Occipital lobe (tissue), 2 donors: ENCODE data around the gene SGMS2. TPM values are rescaled to one million over a fixed set of nuclear protein-coding genes. Genes with fewer than 3 reads are reported as not detected.
"Not testable (repeated sequence)": the region's sequence is repeated elsewhere in the genome, so short reads cannot be mapped to it uniquely, and the experiment has no call there.

ENCODE experiments used
- DNase-seq: peaks from one replicate; lab custom pipeline; 2025; lab: John Stamatoyannopoulos, UW
- total RNA-seq: library from RNA; depleted of rRNA; stranded (reverse); fragments of >200 nt; gene quantifications from one replicate; pipeline ENCODE4 v1.2.3, GENCODE V29; 2014

Gene SGMS2
- total RNA-seq, 1 donor from 2014 or later, result 0.94 TPM

DNA sequence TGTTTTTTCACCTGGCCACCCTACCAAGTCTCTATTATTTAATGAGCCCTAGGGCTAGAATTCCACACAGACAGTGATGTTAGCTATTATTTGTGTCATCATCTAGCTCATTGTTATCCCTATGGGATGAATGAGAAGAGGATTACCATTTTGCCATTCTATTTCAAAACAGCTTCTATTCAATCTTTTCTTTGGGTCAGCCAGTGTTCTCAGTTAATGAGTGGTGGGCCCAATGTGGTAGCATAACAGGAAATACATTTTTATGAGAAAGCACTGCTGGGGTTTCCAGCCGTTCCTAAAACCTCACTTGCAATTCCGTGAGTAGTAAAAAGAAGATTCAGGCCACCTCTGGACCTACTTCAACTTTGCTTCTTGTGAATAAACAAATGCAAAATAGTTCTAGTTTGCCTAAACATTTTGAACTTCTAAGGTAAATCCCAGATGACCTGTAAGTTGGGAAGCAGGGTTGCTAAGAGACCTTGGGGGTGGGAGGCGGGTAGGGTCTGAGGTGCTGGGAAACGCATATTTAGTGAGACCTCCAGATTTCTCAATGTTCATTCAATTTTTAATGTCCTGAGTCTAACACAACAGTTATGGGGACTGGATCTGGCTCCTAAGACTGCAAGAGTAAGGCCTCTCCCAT lies 81.8 kb downstream of the SGMS2 start:
- DNase-seq, result no peak

DNA sequence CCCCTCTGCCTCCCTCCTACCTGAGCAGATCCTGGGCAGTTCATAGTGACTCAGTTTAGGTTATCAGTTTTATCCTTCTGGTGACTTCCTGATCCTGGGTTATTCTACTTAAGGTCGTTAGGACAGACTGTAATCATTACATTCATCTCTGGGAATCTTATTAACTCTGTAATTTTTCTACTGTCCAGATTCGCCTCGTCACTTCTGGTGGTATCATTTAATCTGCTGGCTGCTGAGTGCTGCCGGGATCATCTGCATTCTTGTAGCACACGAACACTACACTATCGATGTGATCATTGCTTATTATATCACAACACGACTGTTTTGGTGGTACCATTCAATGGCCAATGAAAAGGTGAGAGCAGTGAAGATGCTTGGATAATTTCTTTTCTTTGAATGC lies 83.6 kb downstream of the SGMS2 start:
- DNase-seq, result no peak

DNA sequence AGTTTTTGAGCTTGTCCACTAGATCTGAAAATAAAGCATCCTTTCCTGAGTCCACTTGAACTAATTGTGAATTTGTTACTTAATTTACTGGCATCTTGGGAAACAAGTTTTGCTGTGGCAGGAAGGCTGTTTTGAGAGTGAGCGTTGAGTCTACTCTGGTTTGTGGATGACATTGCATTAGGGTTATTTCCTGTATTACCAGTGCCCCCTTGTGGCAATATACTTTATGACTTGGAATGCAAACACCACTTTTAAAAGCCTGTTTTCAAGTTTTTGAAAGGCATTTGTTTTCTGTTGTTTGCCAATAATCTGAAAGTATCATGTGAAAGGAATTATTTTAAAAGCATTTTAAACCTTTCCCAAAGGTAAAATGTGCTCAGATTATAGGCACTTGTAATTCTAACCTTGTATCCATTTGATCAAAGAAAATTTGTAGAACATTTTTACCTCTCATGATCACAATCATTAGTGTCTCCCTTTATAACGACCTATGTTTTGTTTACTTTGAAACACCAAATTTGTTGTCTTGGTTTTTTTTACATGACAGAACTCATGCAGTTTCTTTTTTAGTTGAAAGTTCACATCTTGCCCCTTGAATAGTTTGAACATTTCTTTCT lies 88.7 kb downstream of the SGMS2 start:
- no peak for DNase-seq

DNA sequence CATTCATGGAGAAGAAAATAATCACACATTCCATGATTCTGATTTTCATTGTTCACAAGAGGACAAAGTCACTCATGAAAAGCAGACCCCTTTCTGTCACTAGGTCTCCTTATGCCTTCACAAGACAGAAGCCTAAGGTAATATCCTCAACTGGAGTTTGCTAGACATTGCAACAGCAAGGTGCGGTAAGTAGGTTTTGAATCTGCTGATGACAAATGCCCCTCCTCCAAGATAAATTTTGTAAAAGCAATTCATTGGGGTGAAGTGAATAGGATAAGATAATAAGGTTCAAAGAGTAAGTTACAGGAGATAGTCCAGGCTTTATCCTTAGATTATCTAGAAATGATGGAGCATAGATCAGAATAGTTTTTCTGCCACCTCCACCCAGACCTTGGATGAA lies 90.5 kb downstream of the SGMS2 start:
- DNase-seq, result no peak

DNA sequence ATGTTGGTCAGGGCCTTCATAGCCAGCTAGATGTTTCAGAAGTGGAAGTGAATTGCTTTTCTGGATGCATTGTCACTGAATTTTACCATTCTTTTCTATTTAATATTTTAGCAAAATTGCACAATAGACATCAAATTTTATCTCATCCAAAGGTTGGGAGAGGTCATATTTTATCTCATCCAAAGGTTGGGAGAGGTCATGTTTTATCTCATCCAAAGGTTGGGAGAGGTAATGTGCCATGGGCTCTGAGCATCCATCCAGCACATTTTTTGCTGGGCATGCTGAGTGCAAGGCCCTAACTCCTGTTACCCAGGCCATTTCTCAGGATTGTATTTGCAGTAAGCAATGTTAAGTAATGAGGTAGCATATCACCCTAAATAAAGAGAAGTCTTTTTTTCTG lies 91.9 kb downstream of the SGMS2 start:
- no peak for DNase-seq

DNA sequence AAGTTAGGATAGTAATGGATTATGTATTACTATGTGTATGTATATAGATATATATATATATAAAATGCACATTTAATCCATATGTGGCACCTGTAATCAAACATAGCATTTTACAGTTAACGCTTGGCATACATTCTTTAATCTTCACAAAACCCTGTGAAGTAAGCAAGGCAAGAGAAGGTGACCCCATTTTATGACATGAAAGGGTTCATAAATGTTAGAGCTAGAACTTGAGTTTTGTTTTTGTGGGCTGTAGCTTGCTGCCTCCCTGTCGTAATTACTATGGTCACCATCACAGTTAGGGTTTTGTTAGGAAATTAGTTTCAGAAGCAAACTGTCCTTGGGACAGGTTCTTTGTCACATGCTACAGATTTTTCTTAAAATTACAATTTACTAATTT lies 92.8 kb downstream of the SGMS2 start:
- DNase-seq, result no peak

DNA sequence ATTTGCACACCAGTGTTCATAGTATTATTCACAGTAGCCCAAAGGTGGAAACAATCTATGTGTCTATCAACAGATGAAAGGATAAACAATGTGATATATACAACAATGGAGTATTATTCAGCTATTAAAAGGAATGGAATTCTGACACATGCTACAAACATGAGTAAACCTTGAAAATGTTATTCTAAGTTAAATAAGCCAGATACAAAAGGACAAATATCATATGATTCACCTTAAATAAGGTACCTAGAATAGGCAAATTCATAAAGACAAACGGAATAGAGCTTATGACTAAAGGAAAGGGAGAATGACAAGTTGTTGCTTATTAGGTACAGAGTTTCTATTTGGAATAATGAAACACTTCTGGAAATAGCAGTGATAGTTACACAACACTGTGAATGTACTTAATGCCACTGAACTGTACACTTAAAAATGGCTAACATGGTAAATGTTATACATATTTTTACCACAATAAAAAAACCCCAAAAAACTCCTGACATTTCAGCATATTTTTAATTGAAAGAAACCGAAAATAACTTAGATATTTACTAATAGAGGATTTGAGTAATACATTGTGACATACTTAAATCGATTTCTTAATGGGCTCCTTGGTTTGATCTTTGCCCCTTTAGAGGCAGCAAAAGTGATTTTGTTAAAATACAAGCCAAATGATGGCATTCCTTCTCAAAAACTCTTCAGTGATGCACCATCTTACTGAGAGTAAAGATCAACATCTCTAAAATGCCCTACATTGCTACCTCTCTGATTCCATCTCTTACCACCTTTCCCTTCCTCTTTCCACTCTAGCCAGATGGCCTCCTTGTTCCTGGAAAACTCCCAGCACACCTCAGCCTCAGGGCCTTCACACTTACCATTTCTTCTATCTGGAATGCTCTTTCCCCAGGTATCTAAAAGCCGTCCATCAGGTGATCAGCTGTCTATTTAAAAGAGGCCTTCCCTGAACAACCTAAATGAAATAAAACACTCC lies 98.0 kb downstream of the SGMS2 start:
- DNase-seq, result no peak

DNA sequence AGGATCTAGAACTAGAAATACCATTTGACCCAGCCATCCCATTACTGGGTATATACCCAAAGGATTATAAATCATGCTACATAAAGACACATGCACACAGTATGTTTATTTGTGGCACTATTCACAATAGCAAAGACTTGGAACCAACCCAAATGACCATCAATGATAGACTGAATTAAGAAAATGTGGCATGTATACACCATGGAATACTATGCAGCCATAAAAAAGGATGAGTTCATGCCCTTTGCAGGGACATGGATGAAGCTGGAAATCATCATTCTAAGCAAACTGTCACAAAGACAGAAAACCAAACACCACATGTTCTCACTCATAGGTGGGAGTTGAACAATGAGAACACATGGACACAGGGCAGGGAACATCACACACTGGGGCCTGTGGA lies 101.0 kb downstream of the SGMS2 start:
- not testable (repeated sequence) for DNase-seq

DNA sequence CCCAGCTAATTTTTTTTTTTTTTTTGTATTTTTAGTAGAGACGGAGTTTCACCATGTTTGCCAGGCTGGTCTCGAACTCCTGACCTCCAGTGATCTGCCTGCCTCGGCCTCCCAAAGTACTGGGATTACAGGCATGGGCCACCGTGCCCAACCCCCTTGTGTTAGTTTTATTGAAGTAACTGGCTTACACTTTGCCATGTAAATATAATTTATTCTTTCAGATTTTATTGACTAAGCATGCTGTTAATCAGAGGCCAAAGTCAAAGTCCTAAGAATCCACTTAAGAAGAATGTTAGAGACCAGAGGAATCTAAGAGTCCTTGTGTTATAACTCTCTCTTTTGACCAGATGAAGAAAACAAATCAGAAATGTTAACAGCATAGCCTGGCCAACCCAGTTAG lies 102.1 kb downstream of the SGMS2 start:
- not testable (repeated sequence) for DNase-seq

DNA sequence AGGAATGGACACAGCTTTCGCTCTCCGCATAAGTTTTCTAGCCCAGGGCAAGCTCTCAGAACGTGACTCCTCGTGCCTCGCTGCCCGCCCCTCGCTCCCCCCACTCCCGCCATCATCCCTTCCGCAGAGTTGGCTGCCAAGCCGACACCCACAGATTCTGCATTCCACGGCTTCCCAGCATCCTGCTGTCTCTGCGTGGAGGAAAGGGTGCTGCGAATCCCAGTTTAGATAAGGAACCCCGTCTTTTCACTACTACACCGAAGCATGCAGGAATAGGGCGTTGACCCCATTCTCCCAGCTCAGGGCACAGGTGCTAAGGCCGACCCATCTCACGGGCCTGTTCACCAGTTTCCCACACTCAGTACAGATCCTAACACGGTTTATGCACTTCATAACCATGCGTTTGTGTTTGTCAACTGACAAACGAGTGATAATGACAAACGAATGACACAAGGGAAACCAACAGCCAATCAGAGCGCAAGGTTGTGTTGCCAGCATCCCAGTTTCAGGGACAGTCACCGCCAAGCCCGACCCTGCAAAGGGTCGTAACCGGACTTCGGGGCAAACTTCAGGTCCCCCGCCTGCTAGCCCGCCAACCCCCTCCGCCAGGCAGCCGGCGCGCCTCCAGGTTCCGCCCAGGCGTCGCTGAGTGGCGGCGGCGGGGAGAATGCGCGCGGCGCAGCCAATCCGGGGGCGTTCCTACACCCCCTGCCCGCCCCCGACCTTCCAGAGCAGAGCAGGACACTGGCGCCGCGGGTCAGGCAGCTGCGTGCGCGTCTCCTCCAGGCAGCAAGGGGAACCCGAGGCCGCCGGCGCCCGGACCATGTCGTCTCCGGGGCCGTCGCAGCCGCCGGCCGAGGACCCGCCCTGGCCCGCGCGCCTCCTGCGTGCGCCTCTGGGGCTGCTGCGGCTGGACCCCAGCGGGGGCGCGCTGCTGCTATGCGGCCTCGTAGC lies 106.4 kb downstream of the SGMS2 start, which contains the start of gene CYP2U1:
Gene CYP2U1, plus strand, starts transcription at position 729 of the 954 bp plus-strand sequence. Its CDS starts 95 bp downstream, at position 824.
- peak; percentile 83 for DNase-seq

DNA sequence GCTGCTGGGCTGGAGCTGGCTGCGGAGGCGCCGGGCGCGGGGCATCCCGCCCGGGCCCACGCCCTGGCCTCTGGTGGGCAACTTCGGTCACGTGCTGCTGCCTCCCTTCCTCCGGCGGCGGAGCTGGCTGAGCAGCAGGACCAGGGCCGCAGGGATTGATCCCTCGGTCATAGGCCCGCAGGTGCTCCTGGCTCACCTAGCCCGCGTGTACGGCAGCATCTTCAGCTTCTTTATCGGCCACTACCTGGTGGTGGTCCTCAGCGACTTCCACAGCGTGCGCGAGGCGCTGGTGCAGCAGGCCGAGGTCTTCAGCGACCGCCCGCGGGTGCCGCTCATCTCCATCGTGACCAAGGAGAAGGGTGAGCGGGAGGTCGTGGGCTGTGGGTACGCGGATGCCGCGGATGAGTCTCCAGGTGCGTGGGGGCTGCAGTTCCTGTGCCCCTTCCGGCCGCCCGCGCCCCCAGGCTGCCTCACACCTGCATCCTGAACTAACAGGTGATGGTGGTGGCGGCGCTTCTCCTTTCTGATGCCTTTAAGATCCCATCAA lies 107.1 kb downstream of the SGMS2 start:
- DNase-seq, result peak; percentile 46

DNA sequence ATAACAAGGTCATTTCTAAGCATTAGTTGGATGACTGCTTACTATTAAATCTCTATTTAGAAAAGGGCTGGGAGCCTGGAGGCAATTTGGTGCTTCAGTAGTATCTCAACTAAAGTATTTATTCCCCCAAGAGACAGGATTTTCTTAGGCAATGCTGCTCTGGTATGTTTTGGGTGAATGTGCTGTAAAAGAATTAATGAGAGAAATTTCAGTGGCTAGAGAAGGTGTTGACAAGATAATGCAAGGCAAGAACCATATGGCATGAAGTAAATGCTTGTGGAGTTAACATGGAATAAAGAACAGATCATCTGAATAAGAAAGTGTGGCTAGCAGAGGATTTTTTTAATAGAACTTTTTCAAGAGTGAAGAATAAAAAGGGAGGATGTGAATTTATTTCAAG lies 110.5 kb downstream of the SGMS2 start:
- DNase-seq, result no peak

DNA sequence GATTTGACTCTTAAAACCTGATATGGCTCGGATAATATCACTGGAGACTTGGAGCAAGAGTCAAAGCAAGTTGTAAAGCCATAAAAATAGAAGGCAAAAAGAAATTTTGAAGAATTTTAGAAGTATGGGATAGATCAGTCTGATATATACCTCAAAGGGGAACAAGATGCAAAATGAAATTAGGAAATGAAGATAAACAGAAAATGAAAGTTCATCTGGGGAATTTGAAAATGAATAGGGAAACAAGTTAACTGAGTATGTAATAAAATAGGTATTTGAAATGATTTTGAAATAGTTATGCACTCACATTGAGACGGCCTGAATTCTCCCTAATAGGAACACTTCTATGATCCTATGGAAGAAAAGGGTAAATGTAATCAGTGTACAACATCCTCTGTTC lies 112.3 kb downstream of the SGMS2 start:
- no peak for DNase-seq

DNA sequence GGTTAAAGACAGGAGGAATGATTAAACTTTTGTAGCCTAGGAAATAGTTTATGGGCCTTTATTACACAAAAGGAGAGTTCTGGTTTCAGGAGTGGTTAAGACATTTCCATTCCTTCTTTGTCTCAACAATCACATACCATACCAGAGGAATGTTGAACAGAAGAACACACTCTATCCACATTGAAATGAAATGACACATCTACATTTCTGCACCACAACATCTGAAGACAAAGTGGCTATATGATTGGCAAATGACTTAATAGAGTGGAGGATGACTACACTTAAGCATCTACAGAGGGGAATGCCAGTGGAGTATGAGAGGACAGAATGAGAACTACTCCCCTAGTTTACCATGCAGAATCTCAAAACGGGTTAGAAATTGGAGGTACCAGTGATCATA lies 114.6 kb downstream of the SGMS2 start:
- no peak for DNase-seq

DNA sequence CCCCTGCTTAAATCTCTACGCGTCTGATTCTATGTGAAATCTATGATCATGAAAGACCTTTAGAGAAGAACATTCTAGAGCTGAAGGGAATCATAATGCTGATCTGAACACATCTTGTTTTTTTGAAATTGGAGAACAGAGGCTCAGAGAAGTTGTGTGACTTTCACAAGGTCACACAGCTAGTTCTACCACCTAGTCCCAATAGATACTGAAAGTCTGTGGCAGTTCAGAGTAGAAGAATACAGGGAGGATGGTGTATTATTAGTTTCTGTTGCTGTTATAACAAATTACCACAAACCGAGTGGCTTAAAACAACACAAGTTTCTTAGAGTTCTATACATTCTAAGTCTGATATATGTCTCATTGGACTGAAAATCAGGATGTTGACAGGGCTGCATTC lies 121.1 kb downstream of the SGMS2 start:
- no peak for DNase-seq

DNA sequence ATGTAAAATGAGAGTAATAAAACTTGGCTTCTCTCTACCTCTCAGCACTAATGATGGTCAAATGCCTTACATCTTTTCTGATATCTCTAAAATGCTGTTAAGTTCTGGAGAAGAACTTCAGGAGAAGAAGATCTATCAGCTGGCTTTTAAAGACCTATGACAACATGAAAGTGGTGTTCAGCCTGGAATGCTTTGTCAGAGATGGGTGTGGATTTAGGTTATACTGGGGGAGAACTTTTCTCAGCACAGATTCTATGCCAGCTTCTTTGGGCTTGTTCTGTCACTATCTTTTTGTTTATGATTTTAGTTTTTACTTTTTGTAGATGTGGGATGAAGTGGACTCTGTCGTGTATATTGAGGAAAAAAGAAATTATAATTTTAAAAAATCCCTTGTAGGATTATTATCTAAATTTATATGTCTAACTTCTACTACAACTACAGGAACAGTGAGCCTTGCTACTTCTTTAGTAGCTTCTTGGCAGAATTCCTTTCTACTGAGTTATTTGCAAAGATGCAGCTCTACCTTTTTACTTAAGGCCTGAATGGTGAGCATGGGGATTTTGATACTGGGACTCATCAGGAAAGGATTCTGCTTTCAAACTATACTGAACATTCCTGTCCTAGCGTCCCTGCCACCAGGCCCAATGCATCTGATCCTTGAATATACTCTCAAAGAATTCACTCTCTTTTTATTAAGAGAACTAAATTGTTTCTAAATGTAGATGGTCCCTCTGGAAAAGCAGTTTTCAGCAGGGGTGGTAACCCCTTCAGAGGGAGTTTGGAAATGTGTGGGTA lies 126.2 kb downstream of the SGMS2 start:
- no peak for DNase-seq

DNA sequence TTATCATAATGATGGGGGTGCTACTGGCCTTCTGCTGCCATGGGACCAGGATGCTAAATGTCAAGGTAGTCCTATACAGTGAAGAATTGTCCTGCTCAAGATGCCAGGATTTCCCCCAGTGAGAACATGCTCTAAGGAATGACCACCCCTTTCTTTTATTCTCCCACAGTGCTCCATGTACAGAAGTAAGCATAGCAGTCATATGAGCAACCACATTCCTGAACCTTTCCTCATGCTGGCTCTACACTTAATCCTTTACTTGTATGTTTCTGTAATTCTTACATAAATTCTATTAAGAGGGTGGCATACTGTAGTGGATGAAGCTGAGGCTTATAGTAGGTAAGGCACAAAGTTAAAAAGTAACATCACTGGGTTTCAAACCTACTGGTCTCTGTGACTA lies 126.8 kb downstream of the SGMS2 start:
- DNase-seq, result no peak

DNA sequence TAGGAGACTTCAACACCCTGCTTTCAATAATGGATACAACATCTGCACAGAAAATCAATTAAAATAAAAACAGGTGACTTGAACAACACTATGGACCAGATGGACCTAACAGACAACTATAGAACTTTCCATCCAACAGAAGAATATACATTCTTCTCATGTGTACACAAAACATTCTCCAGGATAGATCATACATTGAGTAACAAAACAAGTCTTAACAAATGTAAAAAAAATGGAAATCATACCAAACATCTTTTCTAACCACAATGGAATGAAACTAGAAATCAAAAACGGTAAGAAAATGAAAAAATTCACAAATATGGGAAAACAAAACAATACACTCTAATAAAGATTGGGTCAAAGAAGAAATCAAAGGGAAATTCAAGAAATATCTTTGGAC lies 131.3 kb downstream of the SGMS2 start:
- no peak for DNase-seq
